ENCODE data around the gene SAA2. TPM values are rescaled to one million over a fixed set of nuclear protein-coding genes. Genes with fewer than 3 reads are reported as not detected.

Gene SAA2
- total RNA-seq, 3 donors from 2014 or later: 1.3 to 2.0 (median 1.7) TPM

DNA sequence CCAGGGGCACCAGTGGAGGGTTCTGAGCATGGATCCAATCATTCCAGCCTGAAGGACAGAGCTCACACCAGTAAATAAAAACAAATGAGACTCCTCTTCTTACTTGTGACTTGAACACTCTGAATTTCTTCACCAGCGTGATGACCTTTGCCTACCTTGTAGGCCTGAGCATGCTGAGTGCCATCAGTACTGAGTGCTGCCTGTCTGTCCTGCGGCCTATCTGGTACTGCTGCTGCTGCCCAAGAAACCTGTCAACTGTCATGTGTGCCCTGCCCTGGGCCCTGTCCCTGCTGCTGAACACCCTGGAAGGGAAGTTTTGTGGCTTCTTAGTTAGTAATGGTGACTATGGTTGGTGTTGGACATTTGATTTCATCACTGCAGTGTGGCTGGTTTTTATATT, 51.9 kb downstream of the SAA2 start:
- TF ChIP-seq, protein P1, sequence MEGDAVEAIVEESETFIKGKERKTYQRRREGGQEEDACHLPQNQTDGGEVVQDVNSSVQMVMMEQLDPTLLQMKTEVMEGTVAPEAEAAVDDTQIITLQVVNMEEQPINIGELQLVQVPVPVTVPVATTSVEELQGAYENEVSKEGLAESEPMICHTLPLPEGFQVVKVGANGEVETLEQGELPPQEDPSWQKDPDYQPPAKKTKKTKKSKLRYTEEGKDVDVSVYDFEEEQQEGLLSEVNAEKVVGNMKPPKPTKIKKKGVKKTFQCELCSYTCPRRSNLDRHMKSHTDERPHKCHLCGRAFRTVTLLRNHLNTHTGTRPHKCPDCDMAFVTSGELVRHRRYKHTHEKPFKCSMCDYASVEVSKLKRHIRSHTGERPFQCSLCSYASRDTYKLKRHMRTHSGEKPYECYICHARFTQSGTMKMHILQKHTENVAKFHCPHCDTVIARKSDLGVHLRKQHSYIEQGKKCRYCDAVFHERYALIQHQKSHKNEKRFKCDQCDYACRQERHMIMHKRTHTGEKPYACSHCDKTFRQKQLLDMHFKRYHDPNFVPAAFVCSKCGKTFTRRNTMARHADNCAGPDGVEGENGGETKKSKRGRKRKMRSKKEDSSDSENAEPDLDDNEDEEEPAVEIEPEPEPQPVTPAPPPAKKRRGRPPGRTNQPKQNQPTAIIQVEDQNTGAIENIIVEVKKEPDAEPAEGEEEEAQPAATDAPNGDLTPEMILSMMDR (IDR thresholded peaks at IDR 0.05): no peak
- H3K36me3 ChIP-seq (ENCODE audit: low read depth): no peaks in the 10 kb centered on the region
- ATAC-seq: no peak
- no peaks in the 10 kb centered on the region for H3K4me1 ChIP-seq (ENCODE audit: low read depth)
- DNase-seq: no peak
- H3K9me3 ChIP-seq: no peaks in the 10 kb centered on the region
- no peak overlapping the region for H3K4me3 ChIP-seq
- intact Hi-C loops (cut with DNase I, micrococcal nuclease): no loop called here

Other genes starting within 250 kb of the SAA2 start
- gene SERGEF, start 235.6 kb downstream of the SAA2 start, total RNA-seq: 10 to 100 TPM; 23.6 to 45.0 (median 23.8) TPM
- 10 to 100 TPM in 2 of 3 donors, 1 to 10 TPM in 1; 1.4 to 12.8 (median 10.7) TPM for gene TPH1, start 202.4 kb downstream of the SAA2 start, total RNA-seq
- gene SAAL1, start 142.6 kb downstream of the SAA2 start, total RNA-seq: 10 to 100 TPM; 11.3 to 13.4 (median 11.6) TPM
- under 1 TPM in 1 of 3 donors, not detected in 2; 0.17 TPM for gene MRGPRX3, start 116.1 kb downstream of the SAA2 start, total RNA-seq
- not detected for gene MRGPRX4, start 75.8 kb downstream of the SAA2 start, total RNA-seq
- gene SAA4, start 11.9 kb downstream of the SAA2 start, total RNA-seq: not detected
- 10 to 100 TPM in 1 of 3 donors, 1 to 10 TPM in 2; 3.9 to 11.3 (median 8.0) TPM for gene SAA1, start 17.6 kb upstream of the SAA2 start, total RNA-seq
- 10 to 100 TPM in 2 of 3 donors, 1 to 10 TPM in 1; 9.8 to 16.6 (median 14.1) TPM for gene HPS5, start 73.5 kb upstream of the SAA2 start, total RNA-seq
- gene GTF2H1, start 73.9 kb upstream of the SAA2 start, total RNA-seq: 10 to 100 TPM; 32.8 to 43.3 (median 35.9) TPM
- 100 to 1,000 TPM; 453 to 504 (median 462) TPM for gene LDHA, start 145.9 kb upstream of the SAA2 start, total RNA-seq
- gene LDHC, start 163.7 kb upstream of the SAA2 start, total RNA-seq: not detected
- gene LDHAL6A, start 207.2 kb upstream of the SAA2 start, total RNA-seq: not detected

All from mucosa of descending colon (tissue), 3 donors.